GM18858 (cell line): Measurements from ENCODE around the gene NDUFAF8.

ENCODE experiments used
- ATAC-seq: cut with Tn5 transposase; IDR thresholded peaks from one replicate; pipeline ENCODE4 v1.9.1; 2021; ENCODE audit not compliant: unreplicated experiment

NDUFAF8 gene

GRCh38 chr17:81200695-81201580 lies 38.2 kb upstream of the NDUFAF8 start:
- ATAC-seq = no peak

DNA sequence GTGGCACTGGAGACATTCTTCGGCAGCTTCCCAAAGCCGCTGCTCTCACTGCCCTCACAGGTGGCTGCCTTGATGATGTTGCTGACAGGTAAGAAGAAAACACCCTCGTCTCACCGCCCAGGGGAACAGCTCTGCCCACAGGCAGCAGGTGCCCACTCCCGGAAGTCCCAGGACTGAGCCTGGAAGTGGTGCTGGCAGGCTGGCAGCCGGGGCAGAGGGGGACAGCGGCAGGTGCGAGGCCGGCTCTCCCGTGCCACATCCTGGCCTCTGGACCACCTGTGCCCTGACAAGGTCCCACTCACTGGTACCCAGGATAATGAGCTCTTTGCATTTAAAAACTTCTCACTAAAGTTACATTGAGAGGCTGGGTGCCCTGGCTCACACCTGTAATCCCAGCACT lies 36.8 kb upstream of the NDUFAF8 start:
- ATAC-seq = no peak

GRCh38 chr17:81203136-81203535 lies 36.0 kb upstream of the NDUFAF8 start:
- ATAC-seq = no peak

- no peak for ATAC-seq
Observed at GRCh38 chr17:81204578-81204977, 34.5 kb upstream of the NDUFAF8 start.

GRCh38 chr17:81206166-81206565 lies 33.0 kb upstream of the NDUFAF8 start:
- no peak for ATAC-seq

- no peak for ATAC-seq
Observed at GRCh38 chr17:81206657-81207056, 32.5 kb upstream of the NDUFAF8 start.

DNA sequence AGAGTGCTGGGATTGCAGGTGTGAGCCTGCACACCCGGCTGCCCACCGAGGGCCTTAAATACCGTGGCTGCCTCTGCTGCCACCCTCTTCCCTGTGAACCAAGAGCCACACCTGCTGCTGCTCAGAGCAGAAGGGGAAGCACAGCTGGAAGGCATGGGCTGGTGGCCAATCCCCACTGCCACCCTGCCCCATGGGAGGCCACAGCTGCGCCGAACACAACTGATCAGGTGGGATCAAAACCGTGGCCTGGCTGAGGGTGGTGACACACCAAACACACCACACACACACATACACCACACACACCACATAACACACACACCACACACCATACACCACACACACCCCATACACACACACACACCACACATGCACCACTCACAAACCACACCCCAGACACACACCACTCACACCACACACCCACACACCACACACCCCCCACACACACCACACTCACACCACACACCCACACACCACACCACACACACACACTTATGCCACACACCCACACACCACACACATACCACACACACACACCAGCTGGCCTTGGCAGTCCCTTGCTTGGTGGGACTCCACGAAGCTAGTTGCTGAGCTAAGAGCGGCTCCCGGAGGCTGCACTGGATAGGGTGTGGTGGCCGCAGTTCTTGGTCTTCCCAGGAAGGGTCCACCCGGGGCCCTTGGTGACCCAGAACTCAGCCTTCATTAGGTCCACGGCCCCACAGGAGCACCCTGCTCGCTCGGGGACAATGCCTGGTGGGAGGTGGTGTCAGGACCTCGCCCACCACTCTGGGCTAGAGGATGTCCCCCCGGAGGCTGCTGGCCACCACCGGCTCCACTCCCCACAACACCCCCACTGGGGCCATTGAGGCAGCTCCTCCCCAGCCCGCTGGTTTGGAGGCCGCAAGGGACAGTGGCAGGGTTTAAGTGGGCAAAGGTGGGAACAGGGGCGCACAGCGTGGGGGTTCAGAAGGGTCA lies 31.2 kb upstream of the NDUFAF8 start:
- ATAC-seq = no peak

- no peak for ATAC-seq
Observed at GRCh38 chr17:81208651-81209050, 30.5 kb upstream of the NDUFAF8 start.

GRCh38 chr17:81209141-81209540 lies 30.0 kb upstream of the NDUFAF8 start:
- ATAC-seq = no peak

GRCh38 chr17:81210466-81210865 lies 28.7 kb upstream of the NDUFAF8 start:
- ATAC-seq = no peak

- ATAC-seq = no peak
Observed at GRCh38 chr17:81210868-81211267, 28.2 kb upstream of the NDUFAF8 start.

GRCh38 chr17:81212365-81212764 lies 26.8 kb upstream of the NDUFAF8 start:
- ATAC-seq = no peak

- no peak for ATAC-seq
Observed at GRCh38 chr17:81213978-81214377, 25.1 kb upstream of the NDUFAF8 start.

- ATAC-seq = no peak
Observed at GRCh38 chr17:81217491-81217890, 21.6 kb upstream of the NDUFAF8 start.

- ATAC-seq = no peak
Observed at GRCh38 chr17:81218459-81218858, 20.7 kb upstream of the NDUFAF8 start.

DNA sequence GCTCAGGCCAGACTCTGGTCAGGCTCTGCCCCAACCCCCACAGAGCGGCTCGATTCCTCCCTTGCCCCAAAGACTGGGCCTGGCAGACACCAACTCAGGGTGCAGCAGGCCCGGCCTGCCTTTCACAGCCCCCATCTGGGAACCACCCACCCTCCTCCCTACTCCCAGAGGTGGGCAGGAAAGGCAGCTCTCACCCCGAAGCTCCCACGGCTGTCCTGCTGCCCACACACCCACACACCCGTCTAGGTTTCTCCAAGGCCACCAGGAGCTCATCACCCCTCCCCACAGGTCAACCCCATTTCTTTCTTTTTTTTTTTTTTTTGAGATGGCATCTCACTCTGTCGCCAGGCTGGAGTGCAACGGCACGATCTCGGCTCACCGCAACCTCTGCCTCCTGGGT lies 20.1 kb upstream of the NDUFAF8 start:
- no peak for ATAC-seq

DNA sequence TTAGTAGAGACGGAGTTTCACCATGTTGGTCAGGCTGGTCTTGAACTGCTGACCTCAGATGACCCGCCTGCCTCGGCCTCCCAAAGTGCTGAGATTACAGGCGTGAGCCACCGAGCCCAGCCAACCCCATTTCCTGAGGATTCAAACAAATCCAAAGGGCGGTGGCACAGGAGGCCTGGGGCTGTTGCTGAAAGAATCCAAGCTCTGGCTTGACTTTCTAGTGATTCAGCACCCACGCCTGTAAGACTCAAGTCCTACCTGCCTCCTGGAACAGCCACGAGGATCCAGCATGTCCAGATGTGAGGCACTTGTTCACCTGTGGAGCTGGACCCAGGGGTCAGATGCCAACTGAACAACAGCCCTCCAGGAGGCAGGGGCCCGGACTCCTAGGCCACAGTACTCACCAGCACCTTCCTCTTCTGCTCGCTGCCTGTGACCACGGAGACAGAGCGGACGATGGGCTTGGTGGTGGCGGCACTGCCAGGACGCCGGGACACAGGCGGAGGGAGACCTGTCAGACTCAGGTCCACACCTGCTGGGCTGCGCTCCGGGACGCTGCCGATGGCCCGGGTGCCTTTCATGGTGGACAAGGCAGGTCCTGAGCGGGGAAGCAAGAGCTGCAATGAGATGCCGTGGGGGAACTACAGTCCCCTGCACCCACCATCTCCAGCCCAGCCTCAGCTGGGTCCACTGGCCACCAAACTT lies 19.5 kb upstream of the NDUFAF8 start:
- no peak for ATAC-seq

DNA sequence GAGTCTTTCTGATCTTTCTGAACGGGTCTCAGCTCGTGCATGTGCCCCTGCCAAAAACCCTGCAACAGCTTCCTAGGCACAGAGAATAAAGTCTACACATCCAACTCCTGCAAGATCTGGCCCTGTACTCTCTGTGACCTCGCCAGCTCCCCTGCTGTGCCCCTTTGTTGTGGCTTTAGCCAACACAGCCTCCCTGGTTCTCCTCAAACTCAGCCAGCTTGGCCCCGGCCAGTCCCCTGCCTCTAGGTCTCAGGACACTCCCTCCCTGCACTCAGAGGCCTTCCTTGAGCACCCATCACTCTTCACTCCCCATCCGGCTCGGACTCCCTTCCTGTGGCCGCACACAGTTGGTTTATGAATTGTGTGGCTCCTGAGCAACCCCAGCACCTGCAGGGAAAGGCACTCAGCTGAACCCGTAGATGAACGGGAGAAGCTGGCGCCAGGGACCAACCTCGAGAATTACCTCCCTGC lies 17.7 kb upstream of the NDUFAF8 start:
- no peak for ATAC-seq

GRCh38 chr17:81221842-81222619 lies 17.1 kb upstream of the NDUFAF8 start:
- no peak for ATAC-seq

- no peak for ATAC-seq
Observed at GRCh38 chr17:81222620-81222905, 16.6 kb upstream of the NDUFAF8 start.
